ENCODE measurements around the gene MVD. TPM values are rescaled to one million over a fixed set of nuclear protein-coding genes. Genes with fewer than 3 reads are reported as not detected.
A peak's percentile ranks its signal among the peaks of the same experiment; 100 is the strongest.

MVD gene
- total RNA-seq, 1 experiment from 2014 or later, result 119 TPM

DNA sequence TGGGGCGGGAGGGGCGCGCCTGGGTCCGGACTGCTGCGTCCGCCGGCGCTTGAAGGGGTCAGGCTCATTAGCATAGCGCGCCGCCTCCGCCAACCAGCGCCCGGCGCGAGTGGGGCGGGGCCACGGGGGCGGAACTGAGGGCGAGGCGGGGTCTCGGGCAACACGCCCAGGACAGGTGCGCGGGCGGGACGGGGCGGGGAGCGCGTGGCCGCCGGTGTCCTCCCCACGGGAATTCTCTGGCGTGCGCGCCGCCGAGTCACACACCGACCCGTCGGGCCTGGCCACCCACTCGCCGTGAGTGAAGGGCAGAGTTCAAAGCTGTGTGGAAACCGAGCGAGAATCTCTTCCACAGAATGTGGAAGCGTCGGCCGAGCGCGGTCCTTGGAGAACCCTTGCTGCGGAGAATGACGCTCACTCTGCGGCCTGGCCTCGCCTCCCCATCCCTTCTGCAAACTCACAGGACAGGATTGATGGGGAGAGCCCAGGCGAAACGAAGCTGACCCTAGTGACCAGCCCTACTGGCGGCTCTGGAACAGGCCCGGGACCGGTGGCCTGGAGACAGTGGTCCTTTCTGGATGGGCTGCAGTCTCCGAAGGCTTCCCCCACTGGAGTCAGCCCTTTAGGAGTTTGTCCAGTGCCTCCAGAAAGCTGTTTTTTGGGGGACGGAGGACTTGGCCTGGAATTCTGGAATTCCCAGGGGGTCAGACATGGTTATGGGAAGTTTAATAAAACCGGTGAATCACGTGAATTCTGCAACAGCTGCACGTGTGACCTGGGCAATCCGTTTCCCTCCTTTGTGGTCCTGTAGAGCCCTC lies 23.8 kb upstream of the MVD start, which contains the start of gene SNAI3 (continued):
- TF ChIP-seq FOSL1 (IDR thresholded peaks at IDR 0.05; ENCODE audit: low read depth), result no peak
- no peak for TF ChIP-seq ZFX (IDR thresholded peaks at IDR 0.05)
- TF ChIP-seq, protein P1, sequence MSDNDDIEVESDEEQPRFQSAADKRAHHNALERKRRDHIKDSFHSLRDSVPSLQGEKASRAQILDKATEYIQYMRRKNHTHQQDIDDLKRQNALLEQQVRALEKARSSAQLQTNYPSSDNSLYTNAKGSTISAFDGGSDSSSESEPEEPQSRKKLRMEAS (IDR thresholded peaks at IDR 0.05), result no peak; the same call in 1 of the 2 replicates
- peak; percentile 88 for TF ChIP-seq EGR1 (IDR thresholded peaks at IDR 0.05; ENCODE audit: low read depth)

DNA sequence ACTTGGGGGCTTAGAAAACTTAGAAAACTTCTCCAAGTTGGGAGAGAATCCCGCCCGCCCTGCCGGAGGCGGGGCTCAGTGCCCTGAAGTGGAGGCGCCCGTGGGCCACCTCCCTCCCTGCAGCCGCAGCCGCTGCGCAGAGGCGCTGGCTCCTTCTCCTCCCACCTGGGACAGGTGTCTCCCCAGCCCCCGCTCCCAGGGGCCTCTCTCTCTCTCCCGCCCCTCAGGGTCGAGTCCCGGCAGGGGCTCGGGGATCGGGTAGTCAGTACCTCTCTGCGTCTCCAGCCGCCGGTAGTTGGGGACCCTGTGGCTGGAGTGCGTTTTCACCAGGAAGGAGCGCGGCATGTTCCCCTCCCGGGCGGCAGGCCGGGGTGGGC lies 23.2 kb upstream of the MVD start:
- H3K9ac ChIP-seq (ENCODE audit: low read length), result peak overlapping the region; percentile 62
- DNase-seq (ENCODE audit: low read depth, low spot score), result no peak
- no TSS peak for BruUV-seq (replicated peaks)
- ChIA-PET CTCF (no interaction called here), POLR2A (no interaction called here), RAD21 (ENCODE audit: low non-redundant PET in 1 of 2, low total read pairs in 2 of 2, uncharacterized antibody in 2 of 2, unreplicated experiment in 2 of 2) (no interaction called here)
- peak overlapping the region; percentile 21; the same call in 1 of the 2 replicates for H3K27ac ChIP-seq (ENCODE audit: low read depth, low read length)
- H3K79me2 ChIP-seq (ENCODE audit: insufficient read depth, low read length), result no peaks in the 10 kb centered on the region
- peaks cover 25 to 38% of the 10 kb centered on the region in 2 experiments for H3K4me1 ChIP-seq (ENCODE audit: control insufficient read depth in 1 of 2, insufficient read depth in 2 of 2, low read length in 2 of 2)
- H3K9me3 ChIP-seq (ENCODE audit: control insufficient read depth in 1 of 2, insufficient read depth in 1 of 2, low read depth in 1 of 2, low read length in 2 of 2), result no peaks in the 10 kb centered on the region
- TF ChIP-seq POLR2A (IDR thresholded peaks at IDR 0.05; ENCODE audit: borderline replicate concordance, extremely low read depth, insufficient read depth, insufficient read length) (no peak), ZNF274 (IDR thresholded peaks at IDR 0.05; ENCODE audit: low read depth, low read length) (no peak), RAD21 (IDR thresholded peaks at IDR 0.05; ENCODE audit: low read depth) (no peak), TCF7L2 (IDR thresholded peaks at IDR 0.05; ENCODE audit: borderline replicate concordance, extremely low read depth, insufficient read depth, insufficient read length) (no peak), CEBPB (IDR thresholded peaks at IDR 0.05; ENCODE audit: low read depth) (no peak), EZH2phosphoT487 (IDR thresholded peaks at IDR 0.05; ENCODE audit: borderline replicate concordance) (no peak), SIN3A (IDR thresholded peaks at IDR 0.05; ENCODE audit: low read depth) (no peak), EZH2 (IDR thresholded peaks at IDR 0.05) (no peak), JUND (IDR thresholded peaks at IDR 0.05) (no peak), ZFX (IDR thresholded peaks at IDR 0.05) (no peak), YY1 (IDR thresholded peaks at IDR 0.05; ENCODE audit: extremely low read depth, insufficient replicate concordance, low read depth, low read length) (no peak), SP1 (IDR thresholded peaks at IDR 0.05; ENCODE audit: low read depth) (no peak), CBX3 (IDR thresholded peaks at IDR 0.05; ENCODE audit: low read depth) (no peak), SRF (IDR thresholded peaks at IDR 0.05; ENCODE audit: low read depth) (no peak)
- TF ChIP-seq, protein P2, sequence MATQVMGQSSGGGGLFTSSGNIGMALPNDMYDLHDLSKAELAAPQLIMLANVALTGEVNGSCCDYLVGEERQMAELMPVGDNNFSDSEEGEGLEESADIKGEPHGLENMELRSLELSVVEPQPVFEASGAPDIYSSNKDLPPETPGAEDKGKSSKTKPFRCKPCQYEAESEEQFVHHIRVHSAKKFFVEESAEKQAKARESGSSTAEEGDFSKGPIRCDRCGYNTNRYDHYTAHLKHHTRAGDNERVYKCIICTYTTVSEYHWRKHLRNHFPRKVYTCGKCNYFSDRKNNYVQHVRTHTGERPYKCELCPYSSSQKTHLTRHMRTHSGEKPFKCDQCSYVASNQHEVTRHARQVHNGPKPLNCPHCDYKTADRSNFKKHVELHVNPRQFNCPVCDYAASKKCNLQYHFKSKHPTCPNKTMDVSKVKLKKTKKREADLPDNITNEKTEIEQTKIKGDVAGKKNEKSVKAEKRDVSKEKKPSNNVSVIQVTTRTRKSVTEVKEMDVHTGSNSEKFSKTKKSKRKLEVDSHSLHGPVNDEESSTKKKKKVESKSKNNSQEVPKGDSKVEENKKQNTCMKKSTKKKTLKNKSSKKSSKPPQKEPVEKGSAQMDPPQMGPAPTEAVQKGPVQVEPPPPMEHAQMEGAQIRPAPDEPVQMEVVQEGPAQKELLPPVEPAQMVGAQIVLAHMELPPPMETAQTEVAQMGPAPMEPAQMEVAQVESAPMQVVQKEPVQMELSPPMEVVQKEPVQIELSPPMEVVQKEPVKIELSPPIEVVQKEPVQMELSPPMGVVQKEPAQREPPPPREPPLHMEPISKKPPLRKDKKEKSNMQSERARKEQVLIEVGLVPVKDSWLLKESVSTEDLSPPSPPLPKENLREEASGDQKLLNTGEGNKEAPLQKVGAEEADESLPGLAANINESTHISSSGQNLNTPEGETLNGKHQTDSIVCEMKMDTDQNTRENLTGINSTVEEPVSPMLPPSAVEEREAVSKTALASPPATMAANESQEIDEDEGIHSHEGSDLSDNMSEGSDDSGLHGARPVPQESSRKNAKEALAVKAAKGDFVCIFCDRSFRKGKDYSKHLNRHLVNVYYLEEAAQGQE (IDR thresholded peaks at IDR 0.05; ENCODE audit: low read depth), result no peak
- TF ChIP-seq, protein P1 (IDR thresholded peaks at IDR 0.05), result no peak
- TF ChIP-seq, protein P3, sequence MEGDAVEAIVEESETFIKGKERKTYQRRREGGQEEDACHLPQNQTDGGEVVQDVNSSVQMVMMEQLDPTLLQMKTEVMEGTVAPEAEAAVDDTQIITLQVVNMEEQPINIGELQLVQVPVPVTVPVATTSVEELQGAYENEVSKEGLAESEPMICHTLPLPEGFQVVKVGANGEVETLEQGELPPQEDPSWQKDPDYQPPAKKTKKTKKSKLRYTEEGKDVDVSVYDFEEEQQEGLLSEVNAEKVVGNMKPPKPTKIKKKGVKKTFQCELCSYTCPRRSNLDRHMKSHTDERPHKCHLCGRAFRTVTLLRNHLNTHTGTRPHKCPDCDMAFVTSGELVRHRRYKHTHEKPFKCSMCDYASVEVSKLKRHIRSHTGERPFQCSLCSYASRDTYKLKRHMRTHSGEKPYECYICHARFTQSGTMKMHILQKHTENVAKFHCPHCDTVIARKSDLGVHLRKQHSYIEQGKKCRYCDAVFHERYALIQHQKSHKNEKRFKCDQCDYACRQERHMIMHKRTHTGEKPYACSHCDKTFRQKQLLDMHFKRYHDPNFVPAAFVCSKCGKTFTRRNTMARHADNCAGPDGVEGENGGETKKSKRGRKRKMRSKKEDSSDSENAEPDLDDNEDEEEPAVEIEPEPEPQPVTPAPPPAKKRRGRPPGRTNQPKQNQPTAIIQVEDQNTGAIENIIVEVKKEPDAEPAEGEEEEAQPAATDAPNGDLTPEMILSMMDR (IDR thresholded peaks at IDR 0.05 in 2 of 3, conservative IDR thresholded peaks at IDR 0.05 in 1 of 3; ENCODE audit: borderline replicate concordance in 1 of 3, insufficient read depth in 1 of 3, low read depth in 2 of 3, low read length in 2 of 3), result no peak
- no peaks in the 10 kb centered on the region for H3K36me3 ChIP-seq (ENCODE audit: control insufficient read depth in 1 of 2, insufficient read depth in 2 of 2, low read length in 2 of 2)
- intact Hi-C loops (cut with micrococcal nuclease), result no loop called here
- peak overlapping the region; percentile 68 to 83 for H3K4me3 ChIP-seq (replicated peaks in 1 of 2; ENCODE audit: low read depth in 1 of 2, low read length in 2 of 2)
- H3K4me2 ChIP-seq (ENCODE audit: low read length), result peak overlapping the region; percentile 100
- peak; percentile 67 for ATAC-seq
- H4K20me1 ChIP-seq (ENCODE audit: insufficient read depth), result no peaks in the 10 kb centered on the region
- no peaks in the 10 kb centered on the region for H3K9me2 ChIP-seq (ENCODE audit: insufficient read depth)
- no peaks in the 10 kb centered on the region for H3K27me3 ChIP-seq (ENCODE audit: insufficient read depth, low read length)
- H2AFZ ChIP-seq (ENCODE audit: low read depth, low read length, poor library complexity, severe bottlenecking), result peak overlapping the region; percentile 96
